ENCODE measurements around the gene IL31.

- no peak for TF ChIP-seq EZH2phosphoT487 (conservative IDR thresholded peaks at IDR 0.05; ENCODE audit: low read length)
- TF ChIP-seq CTCF (IDR thresholded peaks at IDR 0.05; ENCODE audit: insufficient read depth, low read length, poor library complexity, severe bottlenecking) = no peak
Measured at GRCh38 chr12:122148657-122149056, 25.4 kb downstream of the IL31 start.
